22Rv1 (cell line): ENCODE measurements around the gene UNC45B.

Source experiments
- CTCF ChIP-seq: fragments of 450-650 bp; IDR thresholded peaks from 2 replicates; pipeline ENCODE4 v1.5.1; 2017; ENCODE audit warnings: mild to moderate bottlenecking
- ZFX ChIP-seq: fragments of 450-650 bp; IDR thresholded peaks from 2 replicates; pipeline ENCODE4 v1.6.1; 2017; ENCODE audit warnings: antibody characterized with exemption, borderline replicate concordance

GRCh38 chr17:35161281-35161761, 13.7 kb downstream of the UNC45B start:
- TF ChIP-seq CTCF (no peak), ZFX (no peak)
